Adrenal gland (tissue), 5 donors: Measurements from ENCODE around the gene STX16.

Experiments used
- POLR2A ChIP-seq, 2 donors: fragments of 450-650 bp; IDR thresholded peaks; one replicate each; pipeline ENCODE4 v1.6.1; 2017; ENCODE audit warnings: antibody characterized with exemption in 2 of 2, mild to moderate bottlenecking in 2 of 2, moderate library complexity in 1 of 2
- TF ChIP-seq, protein P1 (sequence below), 6 experiments: fragments of 450-650 bp in 4 of 6; fragments of 200-600 bp in 2 of 6; sonication (generic) in 1 of 6; IDR thresholded peaks; 1 replicate in 5 of 6; 2 replicates in 1 of 6; pipeline versions ENCODE4 v1.5.1 to v1.8.0; 2016 to 2021; ENCODE audit warnings: antibody characterized with exemption in 6 of 6, mild to moderate bottlenecking in 2 of 6, moderate library complexity in 1 of 6
- donor health status: DM: no; HTN: no; CAD: no.

- TF ChIP-seq, protein P1, sequence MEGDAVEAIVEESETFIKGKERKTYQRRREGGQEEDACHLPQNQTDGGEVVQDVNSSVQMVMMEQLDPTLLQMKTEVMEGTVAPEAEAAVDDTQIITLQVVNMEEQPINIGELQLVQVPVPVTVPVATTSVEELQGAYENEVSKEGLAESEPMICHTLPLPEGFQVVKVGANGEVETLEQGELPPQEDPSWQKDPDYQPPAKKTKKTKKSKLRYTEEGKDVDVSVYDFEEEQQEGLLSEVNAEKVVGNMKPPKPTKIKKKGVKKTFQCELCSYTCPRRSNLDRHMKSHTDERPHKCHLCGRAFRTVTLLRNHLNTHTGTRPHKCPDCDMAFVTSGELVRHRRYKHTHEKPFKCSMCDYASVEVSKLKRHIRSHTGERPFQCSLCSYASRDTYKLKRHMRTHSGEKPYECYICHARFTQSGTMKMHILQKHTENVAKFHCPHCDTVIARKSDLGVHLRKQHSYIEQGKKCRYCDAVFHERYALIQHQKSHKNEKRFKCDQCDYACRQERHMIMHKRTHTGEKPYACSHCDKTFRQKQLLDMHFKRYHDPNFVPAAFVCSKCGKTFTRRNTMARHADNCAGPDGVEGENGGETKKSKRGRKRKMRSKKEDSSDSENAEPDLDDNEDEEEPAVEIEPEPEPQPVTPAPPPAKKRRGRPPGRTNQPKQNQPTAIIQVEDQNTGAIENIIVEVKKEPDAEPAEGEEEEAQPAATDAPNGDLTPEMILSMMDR (IDR thresholded peaks at IDR 0.05): no peak
- no peak for TF ChIP-seq POLR2A (IDR thresholded peaks at IDR 0.05)
Measured at GRCh38 chr20:58628491-58629214, 22.4 kb upstream of the STX16 start.
